Measurements from ENCODE around the gene USH2A.

The USH2A gene

DNA sequence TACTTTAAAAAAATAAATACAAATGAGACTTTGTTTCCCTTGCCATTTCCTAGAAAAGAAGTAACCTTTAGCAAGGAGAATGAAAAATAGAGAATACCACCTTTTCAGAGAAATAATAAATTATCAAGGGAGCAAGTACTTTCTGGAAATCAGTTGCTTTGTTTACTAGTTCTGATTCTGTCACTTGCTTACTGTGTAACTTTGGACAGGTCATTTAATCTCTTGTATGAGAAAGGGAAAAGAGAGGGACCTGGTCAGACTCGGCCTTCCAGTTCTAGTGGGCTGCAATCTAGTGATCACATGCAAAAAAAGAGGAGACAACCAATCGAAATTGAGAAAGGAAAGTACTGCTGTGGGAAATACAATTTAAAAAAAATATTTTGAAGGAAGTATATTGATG lies 822.0 kb downstream of the USH2A start:
- no peak for DNase-seq (ENCODE audit: low read depth, low spot score)

DNA sequence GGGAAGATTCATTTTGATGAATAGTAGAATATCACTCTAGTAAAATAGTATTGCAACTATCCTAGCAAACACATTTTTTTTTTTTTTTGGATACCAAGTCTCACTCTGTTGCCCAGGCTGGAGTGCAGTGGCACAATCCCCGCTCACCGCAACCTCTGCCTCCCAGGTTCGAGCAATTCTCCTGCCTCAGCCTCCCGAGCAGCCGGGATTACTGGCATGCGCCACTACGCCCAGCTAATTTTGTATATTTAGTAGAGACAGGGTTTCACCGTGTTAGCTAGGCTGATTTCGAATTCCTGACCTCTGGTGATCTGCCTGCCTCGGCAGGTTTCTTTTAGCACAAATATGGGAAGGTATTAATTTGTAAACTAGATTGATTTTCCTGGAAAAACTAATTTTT lies 822.4 kb downstream of the USH2A start:
- DNase-seq (ENCODE audit: low read depth, low spot score) = no peak

GRCh38 chr1:215600258-215600792 lies 822.9 kb downstream of the USH2A start:
- no peak for DNase-seq (ENCODE audit: low read depth, low spot score)

DNA sequence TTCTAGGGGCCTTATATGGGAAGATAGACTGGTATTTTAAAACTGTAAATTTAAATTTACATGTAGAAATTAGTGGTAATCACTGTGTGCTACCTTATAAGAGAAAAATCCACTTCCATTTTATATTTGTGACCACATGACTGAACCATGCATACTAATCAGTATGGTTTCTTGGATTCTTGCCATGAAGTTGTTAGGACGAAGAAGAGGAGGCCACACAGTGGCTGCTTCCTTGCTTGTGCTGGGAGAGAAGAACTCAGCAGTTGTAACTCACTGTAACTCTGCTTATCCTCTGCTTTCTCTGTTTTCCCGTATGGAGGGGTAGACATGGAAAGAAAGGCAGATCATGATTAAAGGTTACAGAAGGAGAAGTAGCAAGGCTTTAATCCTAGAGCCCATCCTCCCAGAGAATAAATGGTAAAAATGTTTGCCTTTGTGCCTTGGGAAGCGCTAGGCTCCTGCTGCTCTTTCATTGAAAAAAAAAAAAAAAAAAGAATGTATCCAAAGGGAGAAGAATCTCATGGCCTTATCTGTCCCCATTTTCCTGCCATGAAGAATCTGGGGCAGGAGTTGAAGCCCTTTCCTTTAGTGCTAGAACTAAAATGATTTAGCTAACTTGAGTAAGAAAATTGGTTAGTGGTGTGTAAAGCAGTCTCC lies 823.7 kb downstream of the USH2A start:
- DNase-seq (ENCODE audit: low read depth, low spot score) = no peak

- DNase-seq (ENCODE audit: low read depth, low spot score) = no peak
These were observed 825.3 kb downstream of the USH2A start for GRCh38 chr1:215597961-215598360.

- no peak for DNase-seq (ENCODE audit: low read depth, low spot score)
These were observed 828.0 kb downstream of the USH2A start for GRCh38 chr1:215595231-215595630.

GRCh38 chr1:215594640-215595039 lies 828.6 kb downstream of the USH2A start:
- DNase-seq (ENCODE audit: low read depth, low spot score) = no peak

DNA sequence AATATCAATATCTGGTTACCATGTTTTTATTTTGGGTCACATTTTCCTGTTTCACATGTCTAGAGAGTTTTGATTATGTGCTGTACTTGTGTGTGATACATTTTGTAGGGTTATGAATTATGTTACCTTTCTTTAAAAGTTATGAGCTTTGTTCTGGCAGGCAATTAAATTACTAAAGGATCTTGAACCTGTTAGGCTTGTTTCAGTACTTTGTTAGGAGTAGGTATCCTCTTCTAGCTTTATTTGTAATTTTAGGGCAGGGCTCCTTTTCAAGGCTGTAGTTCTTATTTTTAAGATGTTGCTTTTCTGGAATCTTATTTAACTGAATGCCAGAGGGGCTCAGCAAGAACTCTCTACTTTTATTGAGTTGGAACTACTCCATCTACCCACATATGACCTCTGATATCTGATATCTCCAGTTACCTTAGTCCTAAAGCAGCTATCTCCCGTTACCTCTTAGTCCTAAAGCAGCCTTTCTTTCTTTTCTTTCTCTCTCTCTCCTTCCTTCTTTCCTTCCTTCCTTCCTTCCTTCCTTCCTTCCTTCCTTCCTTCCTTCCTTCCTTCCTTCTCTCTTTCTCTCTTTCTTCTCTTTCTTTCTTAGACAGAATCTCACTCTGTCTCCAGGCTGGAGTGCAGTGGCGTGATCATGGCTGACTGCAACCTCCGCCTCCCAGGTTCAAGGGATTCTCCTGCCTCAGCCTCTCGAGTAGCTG lies 832.3 kb downstream of the USH2A start:
- DNase-seq (ENCODE audit: low read depth, low spot score) = no peak

- DNase-seq (ENCODE audit: low read depth, low spot score) = no peak
These were observed 833.4 kb downstream of the USH2A start for GRCh38 chr1:215589650-215590435.

- DNase-seq (ENCODE audit: low read depth, low spot score) = no peak
These were observed 838.9 kb downstream of the USH2A start for GRCh38 chr1:215584389-215584788.

GRCh38 chr1:215583185-215583749 lies 840.0 kb downstream of the USH2A start:
- peak; percentile 72 for DNase-seq (ENCODE audit: low read depth, low spot score)

DNA sequence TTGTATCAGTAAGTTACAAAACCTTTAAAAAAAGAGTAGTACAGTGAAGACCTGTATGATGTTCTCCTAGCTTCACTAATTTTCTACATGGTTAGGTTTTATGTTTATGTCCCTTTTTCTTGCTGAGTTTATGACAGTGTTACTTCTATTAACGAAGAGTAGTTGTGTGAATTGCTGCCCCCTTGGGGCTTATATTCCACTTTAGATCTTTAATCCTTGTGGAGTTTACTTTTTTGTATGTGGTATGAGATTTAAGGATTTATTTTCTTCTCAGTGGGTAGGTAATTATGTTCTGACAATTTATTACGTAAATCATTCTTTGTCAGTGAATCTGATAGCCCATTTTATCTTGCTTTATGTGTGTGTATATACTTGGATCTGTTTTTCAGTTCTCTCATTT lies 841.4 kb downstream of the USH2A start:
- DNase-seq (ENCODE audit: low read depth, low spot score) = no peak

Data from ELF-1 (cell line).